IMR-90 (cell line): ENCODE measurements around the gene RCL1. TPM values are rescaled to one million over a fixed set of nuclear protein-coding genes. Genes with fewer than 3 reads are reported as not detected.
A peak's percentile ranks its signal among the peaks of the same experiment; 100 is the strongest.
"Not testable (repeated sequence)": the region's sequence is repeated elsewhere in the genome, so short reads cannot be mapped to it uniquely, and the experiment has no call there.

Experiments used
- ATAC-seq: fragments of 200-7000 bp; cut with Tn5 transposase; 2 replicates; pipeline ENCODE4 v1.9.1; 2020; ENCODE audit warnings: low read depth, mild to moderate bottlenecking, moderate library complexity
- BruUV-seq: library from RNA; stranded (reverse); fragments of 400-500 nt; replicated peaks from 2 replicates; lab custom pipeline; 2021; lab: Mats Ljungman, UMichigan
- CTCF ChIA-PET: fragments of 300-600 bp; formaldehyde crosslinking; extraction: SDS; loops from one replicate; lab custom pipeline; 2021; ENCODE audit warnings: antibody characterized with exemption; lab: Yijun Ruan, JAX
- POLR2A ChIA-PET: fragments of 300-600 bp; sonication (Branson Sonifier 250); formaldehyde crosslinking; loops from one replicate; lab custom pipeline; 2022; ENCODE audit warnings: antibody characterized with exemption; ENCODE audit not compliant: unreplicated experiment; lab: Charles Lee
- DNase-seq: peaks from one replicate; pipeline ENCODE4 v3.0.0; 2013
- H2AFZ ChIP-seq: replicated peaks from 2 replicates; pipeline ENCODE3; 2013; ENCODE audit warnings: low read length, mild to moderate bottlenecking; ENCODE audit not compliant: poor library complexity
- H2AK5ac ChIP-seq: 2 replicates; pipeline ENCODE4 v1.6.1; 2013; ENCODE audit warnings: low read depth, low read length, inconsistent platforms
- H2AK9ac ChIP-seq: replicated peaks from 2 replicates; pipeline ENCODE3; 2013; ENCODE audit warnings: mild to moderate bottlenecking, low read depth, low read length, moderate library complexity; ENCODE audit not compliant: poor library complexity
- H2BK120ac ChIP-seq: 2 replicates; pipeline ENCODE4 v1.6.1; 2013; ENCODE audit warnings: low read depth, low read length, inconsistent platforms
- H2BK15ac ChIP-seq: 3 replicates; pipeline ENCODE4 v1.6.1; 2013; ENCODE audit warnings: low read depth, low read length, inconsistent platforms
- H2BK20ac ChIP-seq: 2 replicates; pipeline ENCODE4 v1.6.1; 2013; ENCODE audit warnings: low read depth, mild to moderate bottlenecking, inconsistent platforms, low read length, moderate library complexity
- H2BK5ac ChIP-seq: 2 replicates; pipeline ENCODE4 v1.6.1; 2013; ENCODE audit warnings: mild to moderate bottlenecking, low read depth, low read length, inconsistent platforms; ENCODE audit not compliant: poor library complexity, severe bottlenecking
- H3K14ac ChIP-seq: replicated peaks from 2 replicates; pipeline ENCODE4 v1.6.1; 2013; ENCODE audit warnings: low read depth, low read length, inconsistent platforms
- H3K18ac ChIP-seq: 2 replicates; pipeline ENCODE4 v1.6.1; 2013; ENCODE audit warnings: low read depth, low read length, control low read depth
- H3K23ac ChIP-seq: 2 replicates; pipeline ENCODE4 v1.6.1; 2013; ENCODE audit warnings: low read depth, low read length, inconsistent platforms
- H3K27ac ChIP-seq: 2 replicates; pipeline ENCODE4 v1.5.1; 2013; ENCODE audit warnings: mild to moderate bottlenecking, control low read depth, low read length; ENCODE audit not compliant: insufficient read depth
- H3K27me3 ChIP-seq: 2 replicates; pipeline ENCODE4 v1.6.1; 2013; ENCODE audit warnings: low read length; ENCODE audit not compliant: control insufficient read depth, insufficient read depth
- H3K36me3 ChIP-seq: 2 replicates; pipeline ENCODE4 v1.6.1; 2013; ENCODE audit warnings: low read length, mixed read lengths; ENCODE audit not compliant: control insufficient read depth, insufficient read depth
- H3K4ac ChIP-seq: 2 replicates; pipeline ENCODE4 v1.6.1; 2013; ENCODE audit warnings: low read depth, low read length, inconsistent platforms
- H3K4me1 ChIP-seq: 2 replicates; pipeline ENCODE4 v1.6.1; 2013; ENCODE audit warnings: low read length, mixed read lengths; ENCODE audit not compliant: control insufficient read depth, insufficient read depth
- H3K4me2 ChIP-seq: 2 replicates; pipeline ENCODE4 v1.6.1; 2013; ENCODE audit warnings: low read depth, mild to moderate bottlenecking, control low read depth, low read length, moderate library complexity
- H3K4me3 ChIP-seq: 2 replicates; pipeline ENCODE4 v1.5.1; 2013; ENCODE audit warnings: low read depth, mild to moderate bottlenecking, control low read depth, low read length, moderate library complexity; ENCODE audit not compliant: insufficient read depth
- H3K56ac ChIP-seq: 2 replicates; pipeline ENCODE4 v1.6.1; 2013; ENCODE audit warnings: low read length, inconsistent platforms; ENCODE audit not compliant: insufficient read depth; ENCODE audit errors: extremely low read depth
- H3K79me1 ChIP-seq, 2 experiments: 2 replicates each; pipeline ENCODE4 v1.6.1; 2013; ENCODE audit warnings: low read length in 2 of 2, inconsistent platforms in 1 of 2, low read depth in 1 of 2
- H3K9ac ChIP-seq: 2 replicates; pipeline ENCODE4 v1.6.1; 2013; ENCODE audit warnings: low read depth, low read length, control low read depth
- H3K9me1 ChIP-seq: 2 replicates; pipeline ENCODE4 v1.6.1; 2013; ENCODE audit warnings: low read length, inconsistent platforms; ENCODE audit not compliant: insufficient read depth
- H3K9me3 ChIP-seq: 2 replicates; pipeline ENCODE4 v1.6.1; 2013; ENCODE audit warnings: low read length; ENCODE audit not compliant: control insufficient read depth, insufficient read depth
- H4K20me1 ChIP-seq: 2 replicates; pipeline ENCODE4 v1.6.1; 2013; ENCODE audit warnings: low read length, inconsistent platforms; ENCODE audit not compliant: insufficient read depth
- H4K5ac ChIP-seq: 2 replicates; pipeline ENCODE4 v1.6.1; 2013; ENCODE audit warnings: mild to moderate bottlenecking, low read depth, low read length, control low read depth
- H4K8ac ChIP-seq, 2 experiments: 2 replicates each; pipeline ENCODE4 v1.6.1; 2013; ENCODE audit warnings: low read depth in 2 of 2, low read length in 2 of 2, control low read depth in 1 of 2, inconsistent platforms in 1 of 2
- H4K91ac ChIP-seq: 2 replicates; pipeline ENCODE4 v1.6.1; 2013; ENCODE audit warnings: low read depth, low read length, inconsistent platforms; ENCODE audit not compliant: insufficient read depth
- CEBPB ChIP-seq: IDR thresholded peaks from 2 replicates; pipeline ENCODE4 v1.6.1; 2012; ENCODE audit warnings: low read depth, low read length, improper control_type of control experiment
- RAD21 ChIP-seq: IDR thresholded peaks from 2 replicates; pipeline ENCODE4 v1.6.1; 2012; ENCODE audit warnings: low read length, improper control_type of control experiment
- WGBS, 2 experiments: methylation state at CpG; one replicate each; pipeline versions ENCODE4 v1.1.5 to v1.1.7; 2013; ENCODE audit warnings: missing lambda C conversion rate in 2 of 2; ENCODE audit not compliant: insufficient read length in 1 of 2; ENCODE audit errors: extremely low coverage in 2 of 2; 5-methylcytosine and 5-hydroxymethylcytosine counted together
- dilution Hi-C: fragments of 300-500 bp; cut with HindIII; formaldehyde crosslinking; loops from one replicate; pipeline ENCODE4 v1.14.3; 2018; ENCODE audit warnings: low sequenced_read_pairs; ENCODE audit not compliant: unreplicated experiment
- in situ Hi-C: fragments of 300-500 bp; cut with MboI; formaldehyde crosslinking; loops from 3 replicates; pipeline ENCODE4 v1.14.3; 2019; ENCODE audit warnings: low sequenced_read_pairs, inconsistent platforms, mixed read lengths
- intact Hi-C: fragments of 100-400 bp; cut with micrococcal nuclease; formaldehyde crosslinking; loops from 2 replicates; pipeline ENCODE4 v1.10.0; 2022
- polyA plus RNA-seq, 3 experiments: library from polyadenylated mRNA; depleted of rRNA; stranded (reverse); fragments of >200 nt; gene quantifications; 2 replicates each; pipeline ENCODE4 v1.2.3, GENCODE V29; 2012; ENCODE audit warnings: low replicate concordance in 1 of 3
- total RNA-seq: library from RNA; depleted of rRNA; stranded (reverse); fragments of >200 nt; gene quantifications from 2 replicates; pipeline ENCODE4 v1.2.3, GENCODE V29; 2012

RCL1 gene
- total and polyA plus RNA-seq, 2 of the 4 experiments (the other 2 are of a cell fraction) = 12.3 to 13.8 TPM

- Histone ChIP-seq H2AFZ (no peak overlapping the region), H3K9me3 (no peaks in the 10 kb centered on the region), H4K5ac (no peak overlapping the region), H3K4me3 (no peak overlapping the region), H4K8ac (no peak overlapping the region), H3K14ac (no peak overlapping the region), H3K4me1 (no peaks in the 10 kb centered on the region), H3K4me2 (peak overlapping the region; percentile 62; the same call in 1 of the 2 replicates), H3K27ac (no peak overlapping the region), H2AK9ac (no peak overlapping the region), H2BK120ac (no peak overlapping the region), H3K4ac (no peak overlapping the region), H4K91ac (no peak overlapping the region), H3K36me3 (no peaks in the 10 kb centered on the region), H2BK20ac (no peak overlapping the region), H3K9me1 (no peaks in the 10 kb centered on the region), H3K56ac (no peak overlapping the region), H2BK5ac (no peak overlapping the region), H3K18ac (no peak overlapping the region), H3K79me1 (no peaks in the 10 kb centered on the region), H4K20me1 (no peaks in the 10 kb centered on the region), H3K27me3 (no peaks in the 10 kb centered on the region), H3K23ac (no peak overlapping the region), H2BK15ac (no peak overlapping the region), H2AK5ac (no peak overlapping the region), H3K9ac (no peak overlapping the region)
- TF ChIP-seq RAD21 (no peak), CEBPB (peak; percentile 61)
- in situ Hi-C loops (no loop called here), intact Hi-C loops (no loop called here), dilution Hi-C loops (no loop called here)
- BruUV-seq = no TSS peak
- ATAC-seq = peak; percentile 85
- ChIA-PET CTCF (interaction anchor here (0.5 kb wide), 1 partner anchor 66 kb away, joined by 4 read pairs; no protein-coding TSS in a partner anchor), POLR2A (no interaction called here)
- peak; percentile 65 for DNase-seq
- WGBS, 2 experiments = 86% methylated on average over 2 of the region's 4 CpGs; no CpG with 5 or more reads in 1 of the 2 experiments
Observed at GRCh38 chr9:4894076-4894475, 101.3 kb downstream of the RCL1 start.

- H2BK5ac ChIP-seq, H4K20me1 ChIP-seq, H4K5ac ChIP-seq, ATAC-seq, H3K4me2 ChIP-seq, H2BK20ac ChIP-seq, H3K9me3 ChIP-seq, H3K4me3 ChIP-seq, H4K8ac ChIP-seq, H3K36me3 ChIP-seq, H2AK5ac ChIP-seq, POLR2A ChIA-PET, H3K4ac ChIP-seq, H2AFZ ChIP-seq, H3K27me3 ChIP-seq, H3K18ac ChIP-seq, H4K91ac ChIP-seq, DNase-seq, H3K9ac ChIP-seq, H2AK9ac ChIP-seq, H3K79me1 ChIP-seq, BruUV-seq, dilution Hi-C loops, in situ Hi-C loops, H3K23ac ChIP-seq, H3K9me1 ChIP-seq, H3K56ac ChIP-seq, CTCF ChIA-PET, H3K27ac ChIP-seq, H2BK15ac ChIP-seq, H3K4me1 ChIP-seq, H3K14ac ChIP-seq, H2BK120ac ChIP-seq: not testable (repeated sequence)
- intact Hi-C loops = loop anchor here (5.0 kb wide), 1 partner anchor 82 kb away; no protein-coding TSS in a partner anchor
- WGBS, 2 experiments = no CpG with 5 or more reads among the region's 1 CpG
Observed at GRCh38 chr9:4899853-4900252, 107.1 kb downstream of the RCL1 start.
